K562 (cell line): ENCODE results near the gene ODF2. TPM values are rescaled to one million over a fixed set of nuclear protein-coding genes. Genes with fewer than 3 reads are reported as not detected.
A peak's percentile ranks its signal among the peaks of the same experiment; 100 is the strongest.
"Not testable (repeated sequence)": the region's sequence is repeated elsewhere in the genome, so short reads cannot be mapped to it uniquely, and the experiment has no call there.

Experiments
- ATAC-seq: fragments of 200-7000 bp; cut with Tn5 transposase; 3 replicates; pipeline ENCODE4 v1.9.1; 2020; ENCODE audit warnings: moderate library complexity
- BruUV-seq: library from RNA; stranded (reverse); fragments of 400-500 nt; replicated peaks from 2 replicates; lab custom pipeline; 2021; lab: Mats Ljungman, UMichigan
- CTCF ChIA-PET: fragments of 300-600 bp; formaldehyde crosslinking; extraction: SDS; loops from one replicate; lab custom pipeline; 2021; ENCODE audit warnings: low intra/inter-chr PET ratio; lab: Yijun Ruan, JAX
- POLR2A ChIA-PET: fragments of 300-600, 350-650 bp; sonication (Branson Sonifier 250); formaldehyde crosslinking; extraction: SDS; loops from one replicate; lab custom pipeline; 2021; ENCODE audit warnings: antibody characterized with exemption, inconsistent platforms; lab: Yijun Ruan, JAX
- DNase-seq, 4 experiments: peaks; one replicate each; pipeline versions ENCODE4 v3.0.0 to v3.0.0-alpha.2; 2011 to 2018; ENCODE audit warnings: low spot score in 3 of 4, mixed read lengths in 3 of 4; ENCODE audit errors: extremely low read depth in 1 of 4
- FAIRE-seq: peaks from 2 replicates; lab custom pipeline; 2011; peaks lifted over from hg19 to GRCh38; lab: Jason Lieb, UNC
- H2AFZ ChIP-seq: 2 replicates; pipeline ENCODE4 v1.6.0; 2011; ENCODE audit warnings: low read depth, low read length, control low read depth, inconsistent platforms
- H3K27ac ChIP-seq: fragments of 200-600 bp; 3 replicates; pipeline ENCODE4 v1.8.0; 2011; ENCODE audit warnings: low read depth, mild to moderate bottlenecking, control low read depth, inconsistent platforms, low read length, moderate library complexity, mixed read lengths; ENCODE audit errors: extremely low read depth
- H3K27me3 ChIP-seq, 2 experiments: fragments of 300-600 bp in 1 of 2; 2 replicates in 1 of 2; 3 replicates in 1 of 2; pipeline versions ENCODE4 v1.6.0 to v1.8.0; 2011; ENCODE audit warnings: inconsistent platforms in 2 of 2, low read length in 2 of 2, mild to moderate bottlenecking in 1 of 2, mixed read lengths in 1 of 2, moderate library complexity in 1 of 2; ENCODE audit not compliant: control insufficient read depth in 2 of 2, insufficient read depth in 2 of 2
- H3K36me3 ChIP-seq: fragments of 300-600 bp; 3 replicates; pipeline ENCODE4 v1.8.0; 2011; ENCODE audit warnings: mild to moderate bottlenecking, low read length, inconsistent platforms; ENCODE audit not compliant: control insufficient read depth, insufficient read depth
- H3K4me1 ChIP-seq, 2 experiments: fragments of 200-600 bp in 1 of 2; replicated peaks in 1 of 2; 2 replicates in 1 of 2; 3 replicates in 1 of 2; pipeline versions ENCODE4 v1.5.1 to v1.8.0; 2011; ENCODE audit warnings: inconsistent platforms in 2 of 2, low read length in 2 of 2, mild to moderate bottlenecking in 1 of 2, mixed read lengths in 1 of 2, moderate library complexity in 1 of 2; ENCODE audit not compliant: control insufficient read depth in 2 of 2, insufficient read depth in 2 of 2
- H3K4me2 ChIP-seq: 2 replicates; pipeline ENCODE4 v1.6.1; 2011; ENCODE audit warnings: low read length, control low read depth, inconsistent platforms, mixed read lengths; ENCODE audit not compliant: insufficient read depth
- H3K4me3 ChIP-seq: fragments of 200-600 bp; sonication (generic), shearing (Covaris generic); 2 replicates; pipeline ENCODE4 v1.5.1; 2016; ENCODE audit warnings: control low read depth, inconsistent platforms
- H3K79me2 ChIP-seq: fragments of 200-600 bp; 3 replicates; pipeline ENCODE4 v1.8.0; 2011; ENCODE audit warnings: low read length, inconsistent platforms; ENCODE audit not compliant: control insufficient read depth, insufficient read depth
- H3K9ac ChIP-seq, 2 experiments: 2 replicates each; pipeline versions ENCODE4 v1.6.0 to v1.6.1; 2011; ENCODE audit warnings: low read depth in 2 of 2, low read length in 2 of 2, control low read depth in 1 of 2, inconsistent platforms in 1 of 2, mild to moderate bottlenecking in 1 of 2, mixed read lengths in 1 of 2; ENCODE audit not compliant: insufficient read depth in 1 of 2
- H3K9me1 ChIP-seq: one replicate; pipeline ENCODE4 v1.6.0; 2011; ENCODE audit warnings: inconsistent platforms, mild to moderate bottlenecking, low read length, moderate library complexity; ENCODE audit not compliant: control insufficient read depth, insufficient read depth
- H3K9me3 ChIP-seq: replicated peaks from 2 replicates; pipeline ENCODE4 v1.5.1; 2011; ENCODE audit warnings: low read depth, low read length, inconsistent platforms; ENCODE audit not compliant: control insufficient read depth, insufficient read depth
- H4K20me1 ChIP-seq: replicated peaks from 2 replicates; pipeline ENCODE4 v1.6.1; 2011; ENCODE audit warnings: low read length, inconsistent platforms, mixed read lengths; ENCODE audit not compliant: control insufficient read depth, insufficient read depth
- ARHGAP35 ChIP-seq: fragments of 450-650 bp; IDR thresholded peaks from 2 replicates; pipeline ENCODE4 v1.6.1; 2018; ENCODE audit not compliant: partially characterized antibody
- ARID1B ChIP-seq: fragments of 450-650 bp; IDR thresholded peaks from 2 replicates; pipeline ENCODE4 v1.6.1; 2016; ENCODE audit warnings: antibody characterized with exemption, mild to moderate bottlenecking, inconsistent platforms
- ATF1 ChIP-seq, 2 experiments: fragments of 450-650 bp in 1 of 2; IDR thresholded peaks; 2 replicates each; pipeline ENCODE4 v1.6.1; 2016; ENCODE audit warnings: missing compliant biosample characterization in 1 of 2, missing genetic modification characterization in 1 of 2
- BCOR ChIP-seq: fragments of 450-650 bp; IDR thresholded peaks from 2 replicates; pipeline ENCODE4 v1.6.1; 2016
- EHMT2 ChIP-seq: fragments of 450-650 bp; IDR thresholded peaks from 2 replicates; pipeline ENCODE4 v1.6.1; 2018; ENCODE audit warnings: antibody characterized with exemption
- FOXK2 ChIP-seq, 2 experiments: fragments of 450-650 bp; IDR thresholded peaks in 1 of 2; conservative IDR thresholded peaks in 1 of 2; 2 replicates each; pipeline ENCODE4 v1.6.1; 2016; ENCODE audit warnings: low read depth in 2 of 2, mild to moderate bottlenecking in 1 of 2
- FOXM1 ChIP-seq, 2 experiments: fragments of 450-650 bp in 1 of 2; sonication (generic) in 1 of 2; formaldehyde crosslinking in 1 of 2; IDR thresholded peaks; 2 replicates each; pipeline versions ENCODE4 v1.6.1 to v1.9.0; 2017 to 2022; ENCODE audit warnings: low read depth in 2 of 2, mild to moderate bottlenecking in 2 of 2, missing genetic modification reagents in 1 of 2, moderate library complexity in 1 of 2
- GATA2 ChIP-seq: sonication (generic); formaldehyde crosslinking; IDR thresholded peaks from 2 replicates; pipeline ENCODE4 v1.4.0; 2020; ENCODE audit warnings: mild to moderate bottlenecking, missing genetic modification reagents
- GTF3C2 ChIP-seq: IDR thresholded peaks from 3 replicates; pipeline ENCODE4 v1.6.1; 2011; ENCODE audit warnings: borderline replicate concordance, mild to moderate bottlenecking, moderate library complexity; ENCODE audit not compliant: insufficient read length; ENCODE audit errors: extremely low read depth
- LEF1 ChIP-seq: fragments of 450-650 bp; IDR thresholded peaks from 2 replicates; pipeline ENCODE4 v1.6.1; 2016; ENCODE audit warnings: mild to moderate bottlenecking
- MIER1 ChIP-seq: fragments of 450-650 bp; IDR thresholded peaks from 2 replicates; pipeline ENCODE4 v1.6.1; 2016; ENCODE audit warnings: antibody characterized with exemption, mild to moderate bottlenecking, low read depth
- MXI1 ChIP-seq: IDR thresholded peaks from 2 replicates; pipeline ENCODE4 v1.6.1; 2011; ENCODE audit warnings: low read depth, mild to moderate bottlenecking, improper control_type of control experiment, low read length
- PML ChIP-seq: IDR thresholded peaks from 2 replicates; pipeline ENCODE4 v1.6.1; 2012; ENCODE audit warnings: low read length, inconsistent platforms
- RNF2 ChIP-seq: sonication (generic); IDR thresholded peaks from 2 replicates; pipeline ENCODE4 v1.6.1; 2016
- SMARCC2 ChIP-seq: fragments of 450-650 bp; IDR thresholded peaks from 2 replicates; pipeline ENCODE4 v1.6.1; 2017; ENCODE audit warnings: antibody characterized with exemption, moderate library complexity, mild to moderate bottlenecking, low read depth
- TEAD1 ChIP-seq, 2 experiments: fragments of 450-650 bp in 1 of 2; sonication (generic) in 1 of 2; formaldehyde crosslinking; IDR thresholded peaks; 2 replicates each; pipeline versions ENCODE4 v1.4.0 to v1.8.0; 2020 to 2022; ENCODE audit warnings: mild to moderate bottlenecking in 2 of 2, missing genetic modification reagents in 1 of 2
- TEAD4 ChIP-seq, 2 experiments: sonication (generic) in 1 of 2; formaldehyde crosslinking in 1 of 2; IDR thresholded peaks; 2 replicates each; pipeline versions ENCODE4 v1.6.1 to v1.8.0; 2012 to 2022; ENCODE audit warnings: borderline replicate concordance in 1 of 2, inconsistent platforms in 1 of 2, low read length in 1 of 2, mild to moderate bottlenecking in 1 of 2, missing genetic modification reagents in 1 of 2
- ZBTB5 ChIP-seq: fragments of 450-650 bp; IDR thresholded peaks from 2 replicates; pipeline ENCODE4 v1.6.1; 2017; ENCODE audit warnings: antibody characterized with exemption
- WGBS: fragments of 100-300 bp; shearing (Covaris generic); methylation state at CpG from one replicate; pipeline ENCODE4 v1.1.6; 2016; ENCODE audit warnings: low coverage, mixed read lengths; ENCODE audit not compliant: insufficient coverage; ENCODE audit errors: missing lambda C conversion rate; 5-methylcytosine and 5-hydroxymethylcytosine counted together
- in situ Hi-C: fragments of 300-500 bp; cut with MboI; formaldehyde crosslinking; loops from 4 replicates; pipeline ENCODE4 v1.15.0; 2018; ENCODE audit warnings: inconsistent platforms, mixed read lengths
- intact Hi-C: fragments of 100-400 bp; cut with micrococcal nuclease; formaldehyde crosslinking; loops from 2 replicates; pipeline ENCODE4 v1.14.2; 2022
- polyA plus RNA-seq, 8 experiments: library from polyadenylated mRNA; depleted of rRNA in 4 of 8; stranded (reverse) in 5 of 8; unstranded in 3 of 8; fragments of >200 nt; fragmentation: Nextera tagmentation in 2 of 8; fragmentation: Illumina TruSeq in 1 of 8; extraction: Ambion mirVana in 2 of 8; extraction: Trizol in 1 of 8; gene quantifications; 2 replicates each; pipeline versions ENCODE4 v1.2.1 to v1.2.3, GENCODE V29; 2011 to 2014; ENCODE audit warnings: inconsistent platforms in 1 of 8, missing spikeins in 1 of 8
- total RNA-seq, 7 experiments: library from RNA; depleted of rRNA in 6 of 7; stranded (reverse); fragments of >200 nt in 6 of 7; fragmentation: Illumina TruSeq in 2 of 7; extraction: Trizol in 2 of 7; gene quantifications; 2 replicates each; pipeline versions ENCODE4 v1.2.1 to v1.2.3, GENCODE V29; 2011 to 2021; ENCODE audit warnings: low replicate concordance in 1 of 7

The ODF2 gene
- total and polyA plus RNA-seq, 9 of the 15 experiments (the other 6 are each of a cell fraction or from before 2014, with no cell fraction given): 16.5 to 83.2 (median 69.7) TPM

GRCh38 chr9:128446505-128446904 lies 9.3 kb upstream of the ODF2 start:
- BruUV-seq; H3K9me1 ChIP-seq; in situ Hi-C loops; H3K79me2 ChIP-seq; intact Hi-C loops; H3K9me3 ChIP-seq; H3K4me3 ChIP-seq; H3K27me3 ChIP-seq; H3K36me3 ChIP-seq; CTCF ChIA-PET; H4K20me1 ChIP-seq; TF ChIP-seq ATF1 (CRISPR knock-in tag; IDR thresholded peaks at IDR 0.05); FOXM1 (CRISPR knock-in tag; IDR thresholded peaks at IDR 0.05; ENCODE audit: low read depth); TEAD4 (CRISPR knock-in tag; IDR thresholded peaks at IDR 0.05; ENCODE audit: borderline replicate concordance): not testable (repeated sequence)
- Histone ChIP-seq H3K4me1 (peaks cover 16 to 19% of the 10 kb centered on the region in 2 experiments; a peak in 3 of 5 replicates), H3K4me2 (peak overlapping the region; percentile 50), H3K27ac (peak overlapping the region; percentile 56; the same call in 2 of the 3 replicates), H2AFZ (0 out of 2 replicates have a peak overlapping the region, but pooled peaks have one; percentile 53), H3K9ac (0 out of 4 replicates have a peak overlapping the region, but pooled peaks of 1 of the 2 experiments have one; percentile 5)
- POLR2A ChIA-PET: interaction anchor here (0.6 to 1.2 kb wide), 5 partner anchors 9 to 191 kb away, joined by 3 to 4 read pairs (median 3); partner anchors contain the start of gene ODF2
- FAIRE-seq (peak; percentile 78), DNase-seq (peak; percentile 58 to 89 (median 70)), ATAC-seq (peak; percentile 82)
- 41% methylated on average over 5 of the region's 5 CpGs for WGBS
- TF ChIP-seq BCOR (peak; percentile 86), FOXK2 (conservative IDR thresholded peaks at IDR 0.05 in 1 of 2, IDR thresholded peaks at IDR 0.05 in 1 of 2; ENCODE audit: low read depth in 2 of 2) (peak in 1 of 2 experiments; percentile 11; a peak in 1 of 4 replicates), GTF3C2 (peak; percentile 11), MXI1 (0 out of 2 replicates have a peak, but pooled peaks have one; percentile 44), ZBTB5 (0 out of 2 replicates have a peak, but pooled peaks have one; percentile 11), MIER1 (peak; percentile 43; the same call in 1 of the 2 replicates), LEF1 (peak; percentile 79), EHMT2 (0 out of 2 replicates have a peak, but pooled peaks have one; percentile 38), ARID1B (peak; percentile 97), TEAD1 (CRISPR knock-in tag; IDR thresholded peaks at IDR 0.05) (peak; percentile 43 to 65; a peak in 2 of 4 replicates), ATF1 (tag; IDR thresholded peaks at IDR 0.05) (0 out of 2 replicates have a peak, but pooled peaks have one; percentile 34), GATA2 (CRISPR knock-in tag) (peak; percentile 74; the same call in 1 of the 2 replicates), FOXM1 (IDR thresholded peaks at IDR 0.05; ENCODE audit: low read depth) (peak; percentile 70; the same call in 1 of the 2 replicates), ARHGAP35 (peak; percentile 23), PML (peak; percentile 54; the same call in 1 of the 2 replicates), TEAD4 (IDR thresholded peaks at IDR 0.05; ENCODE audit: low read length) (peak; percentile 90), RNF2 (peak; percentile 68), SMARCC2 (peak; percentile 71; the same call in 1 of the 2 replicates)
